GM10266 (cell line): ENCODE results near the gene MYLK3.
"Not testable (repeated sequence)": the region's sequence is repeated elsewhere in the genome, so short reads cannot be mapped to it uniquely, and the experiment has no call there.

Source experiments
- DNase-seq: peaks from one replicate; pipeline ENCODE4 v3.0.0; 2012; ENCODE audit errors: extremely low spot score
- CTCF ChIP-seq: IDR thresholded peaks from 2 replicates; pipeline ENCODE4 v1.5.1; 2012; ENCODE audit warnings: mild to moderate bottlenecking, low read depth; ENCODE audit not compliant: control insufficient read depth, insufficient read depth; ENCODE audit errors: missing control alignments

The MYLK3 gene

GRCh38 chr16:46689365-46690280, 58.5 kb downstream of the MYLK3 start, which contains the start of gene ORC6:
TSS of gene ORC6 (plus strand) at chr16:46689659. CDS start at chr16:46689706, 47 bp downstream.
- peak; percentile 97 for DNase-seq
- TF ChIP-seq CTCF = peak; percentile 73

GRCh38 chr16:46688654-46689364, 59.3 kb downstream of the MYLK3 start, which contains the start of gene VPS35:
TSS of gene VPS35 (minus strand) at chr16:46689178. CDS start at chr16:46689133, 45 bp downstream.
- peak; percentile 26 for TF ChIP-seq CTCF
- DNase-seq = peak; percentile 95

GRCh38 chr16:46688101-46688653, 60.0 kb downstream of the MYLK3 start:
- DNase-seq = no peak
- no peak for TF ChIP-seq CTCF

GRCh38 chr16:46687486-46687885, 60.7 kb downstream of the MYLK3 start:
- no peak for DNase-seq
- TF ChIP-seq CTCF = no peak

- no peak for TF ChIP-seq CTCF
- no peak for DNase-seq
Measured at GRCh38 chr16:46686815-46687473, 61.2 kb downstream of the MYLK3 start.

- DNase-seq = not testable (repeated sequence)
Measured at GRCh38 chr16:46681867-46682266, 66.3 kb downstream of the MYLK3 start.

- DNase-seq = not testable (repeated sequence)
Measured at GRCh38 chr16:46677943-46678342, 70.2 kb downstream of the MYLK3 start.
